Kidney capillary endothelial cell (primary cell): ENCODE data around the gene AVPR1B.
"Not testable (repeated sequence)": the region's sequence is repeated elsewhere in the genome, so short reads cannot be mapped to it uniquely, and the experiment has no call there.

Source experiments
- DNase-seq: peaks from one replicate; pipeline ENCODE4 v3.0.0-alpha.2; 2018; ENCODE audit warnings: low spot score

AVPR1B gene

DNA sequence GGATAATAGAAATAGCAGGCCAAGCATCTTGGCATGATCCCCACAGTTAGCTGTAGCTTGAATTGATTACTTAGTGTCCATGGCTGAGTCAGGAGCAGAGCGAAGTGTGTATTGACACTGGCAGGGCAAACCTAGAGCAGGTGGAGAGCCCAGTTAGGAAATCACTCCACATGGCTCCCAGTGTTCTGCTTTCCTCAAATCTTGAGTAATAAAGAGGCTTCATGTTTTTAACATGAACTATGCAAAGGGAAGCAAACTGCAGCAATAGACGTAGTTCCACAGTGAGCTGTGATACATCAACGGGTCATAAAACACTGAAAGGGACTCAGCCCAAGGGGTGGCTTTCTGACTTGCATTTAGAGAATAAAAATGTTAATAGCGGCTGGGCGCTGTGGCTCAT is 35.3 kb downstream of the AVPR1B start:
- no peak for DNase-seq

DNA sequence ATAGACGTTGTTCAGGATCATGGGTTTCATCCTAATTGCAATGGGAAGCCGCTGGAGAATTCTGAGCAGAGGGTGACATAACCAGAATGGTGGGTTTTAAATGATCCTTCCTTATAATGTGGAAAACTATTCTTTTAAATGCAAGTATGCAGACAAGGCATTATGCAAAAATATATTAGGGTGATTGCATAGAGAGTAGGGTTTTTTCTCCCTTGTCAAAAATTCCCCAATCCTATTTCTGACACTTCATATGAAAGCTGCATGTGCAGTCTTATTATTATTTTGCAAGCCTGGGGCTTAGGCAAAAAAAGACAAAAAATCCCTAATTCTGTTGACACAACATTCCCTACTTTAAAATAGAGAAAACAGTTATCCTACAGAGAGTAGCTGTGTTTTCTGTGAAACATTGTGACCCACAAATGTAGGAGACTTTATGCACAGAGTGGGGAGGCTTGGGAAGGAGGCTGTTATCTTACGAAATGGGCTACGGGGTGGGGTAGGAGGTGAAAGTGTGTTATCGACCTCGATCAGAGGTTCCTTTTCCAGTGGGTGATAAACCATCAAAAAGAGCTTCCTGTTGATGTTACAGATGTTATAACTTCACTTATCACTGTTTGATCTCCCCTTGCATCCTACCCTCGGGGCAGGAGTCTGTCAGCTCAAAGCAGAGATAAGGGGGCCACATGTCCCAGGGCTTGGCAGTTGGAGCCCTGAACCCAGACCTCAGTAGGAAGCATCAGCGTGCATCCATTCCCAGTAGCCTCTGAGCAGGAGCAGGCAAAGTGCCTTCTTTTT is 37.0 kb downstream of the AVPR1B start:
- DNase-seq, result no peak

DNA sequence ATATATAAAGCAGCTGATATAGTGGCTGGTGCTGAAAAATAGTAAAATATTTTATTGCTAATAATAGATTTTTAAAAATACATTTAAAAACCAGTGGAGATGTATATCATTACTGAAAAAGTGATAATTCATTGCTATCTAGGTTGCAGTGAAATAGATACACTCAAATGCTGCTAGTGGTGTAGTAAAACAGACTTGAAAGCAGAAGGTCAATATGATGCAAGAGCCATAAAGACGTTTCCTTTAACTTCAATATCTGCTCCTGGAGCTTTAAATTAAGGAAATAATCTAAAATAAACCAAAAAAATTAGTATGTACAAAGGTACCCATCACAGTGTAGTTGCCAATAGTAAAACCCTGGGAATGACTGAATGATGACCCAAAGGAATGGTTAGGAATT is 38.1 kb downstream of the AVPR1B start:
- no peak for DNase-seq

DNA sequence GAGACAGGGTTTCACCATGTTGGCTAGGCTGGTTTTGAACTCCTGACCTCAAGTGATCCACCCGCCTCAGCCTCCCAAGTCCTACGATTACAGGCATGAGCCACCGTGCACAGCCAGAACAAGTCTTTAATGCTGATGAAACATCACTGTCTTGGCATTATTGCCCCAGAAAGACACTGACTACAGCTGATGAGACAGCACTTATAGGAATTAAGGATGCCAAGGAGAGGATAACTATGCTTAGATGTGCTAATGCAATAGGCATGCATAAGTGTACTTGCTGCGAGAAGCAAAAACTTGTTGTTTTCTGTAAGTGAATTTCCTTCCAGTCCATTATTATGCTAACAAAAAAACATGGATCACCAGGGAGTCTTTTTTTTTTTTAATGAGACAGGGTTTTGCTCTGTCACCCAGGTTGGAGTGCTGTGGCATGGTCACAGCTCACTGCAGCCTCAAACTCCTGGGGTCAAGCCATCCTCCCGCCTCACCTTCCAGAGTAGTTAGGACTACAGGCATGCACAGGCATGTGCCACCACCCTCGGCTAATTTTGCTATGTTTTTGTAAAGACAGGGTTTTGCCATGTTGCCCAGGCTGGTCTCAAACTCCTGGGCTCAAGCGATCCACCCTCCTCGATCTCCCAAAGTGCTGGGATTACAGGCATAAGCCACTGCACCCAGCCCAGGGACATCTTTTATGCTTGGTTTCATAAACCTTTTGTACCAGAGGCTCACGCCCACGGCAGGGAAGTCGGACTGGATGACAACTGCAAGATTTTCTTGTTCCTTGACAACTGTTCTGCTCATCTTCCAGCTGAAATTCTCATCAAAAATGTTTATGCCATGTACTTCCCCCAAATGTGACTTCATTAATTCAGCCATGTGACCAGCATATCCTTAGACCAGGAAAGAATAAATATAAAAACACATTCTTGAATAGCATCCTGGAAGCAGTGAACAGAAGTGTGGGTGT is 41.1 kb downstream of the AVPR1B start:
- DNase-seq, result no peak

DNA sequence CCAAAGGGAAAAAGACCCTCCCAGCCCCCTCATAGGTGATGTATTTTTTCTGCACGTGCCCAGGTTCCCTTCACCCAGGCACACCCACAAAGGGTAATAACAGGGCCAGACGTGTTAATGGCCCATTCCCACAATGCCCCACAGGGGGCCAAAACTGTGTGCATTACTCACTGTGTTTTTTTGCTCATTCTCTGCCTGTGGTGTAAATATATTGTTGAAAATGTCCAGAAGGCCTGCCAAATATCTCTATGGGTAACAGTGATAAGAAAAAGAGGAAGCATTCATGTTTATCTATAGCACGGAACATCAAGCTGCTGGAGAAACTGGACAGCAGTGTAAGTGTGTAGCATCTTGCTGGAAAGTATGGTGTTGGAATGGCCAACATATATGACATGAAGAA is 42.3 kb downstream of the AVPR1B start:
- DNase-seq, result no peak

DNA sequence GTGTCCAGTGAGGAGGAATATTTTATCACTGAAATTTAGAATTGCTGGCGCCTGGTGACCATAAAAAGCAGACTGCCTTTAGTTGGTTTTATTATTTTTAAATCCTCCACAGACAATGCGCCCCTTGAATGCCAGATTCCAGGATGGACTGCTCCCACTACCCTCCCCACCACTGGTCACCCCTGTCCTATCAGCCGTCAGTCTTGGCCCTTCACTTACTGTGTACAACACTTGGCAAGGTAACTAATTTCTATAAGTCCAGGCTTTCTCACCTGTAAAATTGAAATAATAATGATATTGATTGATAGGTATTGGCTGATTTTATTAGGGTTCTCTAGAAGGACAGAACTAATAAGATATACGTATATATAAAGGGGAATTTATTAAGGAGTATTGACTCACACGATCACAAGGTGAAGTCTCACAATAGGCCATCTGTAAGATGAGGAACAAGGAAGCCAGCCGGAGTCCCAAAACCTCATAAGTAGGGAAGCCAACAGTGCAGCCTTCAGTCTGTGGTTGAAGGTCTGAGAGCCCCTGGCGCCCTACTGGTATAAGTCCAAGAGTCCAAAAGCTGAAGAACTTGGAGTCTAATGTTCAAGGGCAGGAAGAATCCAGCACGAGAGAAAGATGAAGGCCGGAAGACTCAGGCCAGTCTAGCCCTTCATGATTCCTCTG is 46.4 kb downstream of the AVPR1B start:
- DNase-seq, result no peak

DNA sequence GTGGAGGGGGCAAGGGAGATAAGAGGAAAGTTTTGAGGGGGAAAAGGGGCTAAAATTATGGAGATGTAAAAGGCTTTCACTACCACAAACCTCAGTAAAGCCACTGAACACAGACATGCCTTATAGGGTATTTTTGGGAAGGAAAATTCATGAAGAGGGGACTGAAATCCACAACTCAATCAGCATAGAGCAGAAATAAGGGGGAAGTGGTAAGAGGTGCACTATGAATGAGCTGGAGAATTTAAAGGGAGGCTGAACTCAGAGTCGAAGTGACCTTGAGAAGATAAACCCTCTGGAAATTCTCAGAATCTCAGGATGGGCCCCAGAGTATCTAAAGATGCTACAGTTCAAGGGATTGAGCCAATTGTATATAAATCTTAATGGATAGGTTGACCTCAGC is 48.9 kb downstream of the AVPR1B start:
- DNase-seq, result no peak

DNA sequence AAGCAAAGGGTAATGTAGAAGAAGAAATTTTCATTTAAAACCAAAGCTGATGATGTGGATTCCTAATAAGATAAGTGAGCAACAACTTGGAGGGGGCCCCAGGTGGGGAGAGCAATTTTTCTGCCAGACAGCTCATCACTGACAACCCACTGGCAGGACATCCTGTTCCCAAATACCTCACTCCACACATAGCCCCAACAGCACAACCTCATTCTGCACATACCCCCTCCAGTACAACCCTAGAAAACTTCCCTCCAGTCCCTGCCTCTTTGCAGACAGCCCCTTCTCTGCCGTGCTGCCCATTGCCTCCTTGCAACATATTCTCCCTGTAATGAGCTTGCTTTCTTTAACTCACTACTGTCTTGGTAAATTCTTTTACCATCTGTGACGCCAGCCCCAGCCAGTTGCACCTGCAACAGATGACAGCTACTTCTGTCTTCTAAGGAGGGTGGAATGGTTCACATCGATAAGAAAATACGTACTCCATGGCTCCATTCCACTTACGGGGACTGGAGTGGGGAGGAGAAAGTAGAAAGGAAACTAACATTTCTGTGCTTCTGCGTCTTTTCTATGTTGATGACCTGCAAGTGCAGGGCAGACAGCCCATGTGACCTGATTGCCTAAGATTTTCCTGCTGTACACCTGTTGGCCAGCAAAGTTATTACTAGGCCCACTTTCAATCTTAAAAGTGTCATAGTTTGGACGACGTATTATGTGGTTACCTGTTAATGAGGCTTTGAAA is 49.5 kb downstream of the AVPR1B start:
- DNase-seq, result no peak

DNA sequence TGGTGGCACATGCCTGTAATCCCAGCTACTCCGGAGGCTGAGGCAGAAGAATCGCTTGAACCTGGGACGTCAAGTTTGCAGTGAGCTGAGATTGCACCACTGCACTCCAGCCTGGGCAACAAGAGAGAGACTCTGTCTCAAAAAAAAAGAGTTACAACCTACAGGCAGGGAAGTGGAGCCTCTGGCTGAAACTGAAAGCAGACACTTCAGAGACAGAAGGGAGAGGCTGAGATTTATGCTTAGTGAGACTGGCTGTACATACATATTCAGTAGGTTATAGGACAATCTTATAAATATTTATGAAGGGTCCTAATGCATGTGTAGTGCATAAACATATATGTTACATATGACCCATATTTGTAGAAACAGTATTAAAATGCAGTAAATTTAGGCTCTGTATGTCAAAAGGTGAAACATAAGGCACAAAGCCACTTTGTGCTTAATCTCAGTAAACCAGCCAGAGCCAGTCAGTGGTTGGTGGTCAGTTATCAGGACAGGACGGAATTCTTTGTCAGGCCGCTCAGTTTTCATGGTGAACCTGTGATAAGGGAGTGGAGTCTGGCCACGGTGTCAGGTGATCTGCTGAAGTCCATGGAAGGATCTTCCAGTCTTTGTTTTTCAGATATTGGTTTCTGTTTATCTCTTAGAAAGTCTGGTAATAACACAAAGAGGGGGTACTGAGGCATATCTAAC is 50.6 kb downstream of the AVPR1B start:
- no peak for DNase-seq

DNA sequence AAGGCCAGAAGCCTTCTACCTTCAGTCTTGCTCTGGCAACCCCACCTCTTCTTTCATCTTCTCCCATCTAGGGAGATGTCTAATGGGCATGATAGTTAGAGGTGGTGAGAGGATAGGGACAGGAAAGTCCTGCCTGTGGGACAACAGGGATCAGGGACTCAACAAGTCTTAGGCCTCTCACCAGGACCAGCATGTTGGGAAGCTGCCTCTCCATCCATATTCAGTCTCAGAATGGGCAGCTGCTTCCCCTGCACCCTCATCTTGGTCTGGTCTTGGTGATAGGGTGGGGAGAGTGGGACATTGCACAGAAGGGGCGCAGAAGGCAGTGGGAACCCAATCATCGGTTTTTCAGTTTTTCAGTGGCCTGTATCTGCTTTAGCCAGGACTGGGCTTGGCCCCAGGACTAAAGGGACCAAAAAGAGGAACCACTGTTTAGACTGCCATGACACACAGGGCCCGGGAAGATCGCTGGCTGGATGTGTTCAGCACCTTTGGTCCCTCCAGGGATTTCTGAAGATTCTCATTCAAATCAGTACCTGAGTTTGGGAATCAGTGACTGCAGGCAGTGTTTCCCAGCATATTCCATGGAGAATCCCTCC is 51.5 kb downstream of the AVPR1B start:
- no peak for DNase-seq

DNA sequence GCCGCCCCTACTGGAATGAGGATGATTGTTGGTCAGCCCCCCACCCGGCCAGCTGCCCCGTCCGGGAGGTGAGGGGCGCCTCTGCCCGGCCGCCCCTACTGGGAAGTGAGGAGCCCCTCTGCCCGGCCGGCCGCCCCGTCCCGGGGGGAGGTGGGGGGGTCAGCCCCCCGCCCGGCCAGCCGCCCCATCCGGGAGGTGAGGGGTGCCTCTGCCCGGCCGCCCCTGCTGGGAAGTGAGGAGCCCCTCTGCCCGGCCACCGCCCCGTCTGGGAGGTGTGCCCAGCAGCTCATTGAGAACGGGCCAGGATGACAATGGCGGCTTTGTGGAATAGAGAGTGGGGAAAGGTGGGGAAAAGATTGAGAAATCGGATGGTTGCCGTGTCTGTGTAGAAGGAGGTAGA is 52.7 kb downstream of the AVPR1B start:
- DNase-seq, result not testable (repeated sequence)

DNA sequence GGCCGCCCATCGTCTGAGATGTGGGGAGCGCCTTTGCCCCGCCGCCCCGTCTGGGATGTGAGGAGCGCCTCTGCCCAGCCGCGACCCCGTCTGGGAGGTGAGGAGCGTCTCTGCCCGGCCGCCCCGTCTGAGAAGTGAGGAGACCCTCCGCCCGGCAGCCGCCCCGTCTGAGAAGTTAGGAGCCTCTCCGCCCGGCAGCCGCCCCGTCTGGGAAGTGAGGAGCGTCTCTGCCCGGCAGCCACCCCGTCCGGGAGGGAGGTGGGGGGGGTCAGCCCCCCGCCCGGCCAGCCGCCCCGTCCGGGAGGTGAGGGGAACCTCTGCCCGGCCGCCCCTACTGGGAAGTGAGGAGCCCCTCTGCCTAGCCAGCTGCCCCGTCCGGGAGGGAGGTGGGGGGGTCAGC is 53.2 kb downstream of the AVPR1B start:
- not testable (repeated sequence) for DNase-seq

DNA sequence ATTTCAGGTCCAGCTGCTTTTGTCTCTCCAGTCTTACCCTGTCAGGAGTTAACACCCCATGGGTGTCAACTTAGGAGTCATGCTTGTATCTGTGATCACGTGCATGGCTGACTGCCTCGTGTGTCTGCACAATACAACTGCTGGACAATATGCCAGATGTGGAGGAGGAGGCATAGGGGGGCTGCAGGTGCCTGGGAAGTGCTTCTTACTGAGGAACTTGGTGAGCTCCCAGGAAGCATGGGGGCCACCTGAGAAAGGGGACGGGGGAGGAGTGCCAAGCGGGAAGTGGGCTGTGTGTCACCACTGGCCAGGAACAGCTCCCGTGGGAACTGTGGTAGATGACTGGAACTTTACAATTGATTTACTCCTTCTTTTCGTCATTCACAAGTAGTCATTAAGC is 54.7 kb downstream of the AVPR1B start:
- DNase-seq, result no peak

DNA sequence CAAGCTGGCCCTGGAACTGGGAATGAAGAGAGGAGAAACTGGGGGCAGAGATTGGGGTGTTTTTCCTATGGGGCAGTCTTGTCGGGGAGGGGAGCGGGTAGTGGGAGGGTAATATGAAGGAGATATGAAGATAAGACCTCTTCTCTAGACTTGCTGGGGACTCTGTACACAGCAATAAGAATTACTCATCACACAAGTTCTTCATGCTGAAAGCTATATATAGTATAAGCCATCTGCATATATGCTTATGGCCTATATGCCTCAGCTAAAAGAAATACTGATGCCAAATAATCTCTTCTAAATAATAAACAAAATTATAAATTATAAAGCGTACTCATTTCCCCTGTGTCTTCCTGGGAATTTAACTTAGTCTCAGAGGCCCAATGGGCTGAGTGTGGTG is 56.3 kb downstream of the AVPR1B start:
- DNase-seq, result no peak
